Glutamatergic neuron (in vitro differentiated cells): ENCODE results near the gene TSHZ1. TPM values are rescaled to one million over a fixed set of nuclear protein-coding genes. Genes with fewer than 3 reads are reported as not detected.

ENCODE experiments used
- DNase-seq: peaks from one replicate; pipeline ENCODE4 v3.0.0; 2022
- H3K27ac Mint-ChIP-seq: one replicate; pipeline ENCODE4 v1.8.0; 2020; ENCODE audit warnings: mild to moderate bottlenecking, mixed read lengths, inconsistent platforms; ENCODE audit not compliant: unreplicated experiment
- H3K27me3 Mint-ChIP-seq: one replicate; pipeline ENCODE4 v1.8.0; 2020; ENCODE audit warnings: mild to moderate bottlenecking, moderate library complexity, mixed read lengths, inconsistent platforms; ENCODE audit not compliant: unreplicated experiment
- H3K36me3 Mint-ChIP-seq: one replicate; pipeline ENCODE4 v1.8.0; 2020; ENCODE audit warnings: mild to moderate bottlenecking, mixed read lengths, inconsistent platforms; ENCODE audit not compliant: unreplicated experiment
- H3K4me1 Mint-ChIP-seq: one replicate; pipeline ENCODE4 v1.8.0; 2020; ENCODE audit warnings: mild to moderate bottlenecking, low read depth, mixed read lengths, inconsistent platforms; ENCODE audit not compliant: unreplicated experiment
- H3K4me3 Mint-ChIP-seq: one replicate; pipeline ENCODE4 v1.8.0; 2020; ENCODE audit warnings: mild to moderate bottlenecking, mixed read lengths, inconsistent platforms; ENCODE audit not compliant: unreplicated experiment
- H3K9me3 Mint-ChIP-seq: one replicate; pipeline ENCODE4 v1.8.0; 2020; ENCODE audit warnings: mild to moderate bottlenecking, moderate library complexity, mixed read lengths, inconsistent platforms; ENCODE audit not compliant: unreplicated experiment
- CTCF ChIP-seq: fragments of 200-600 bp; sonication (generic); IDR thresholded peaks from one replicate; pipeline ENCODE4 v1.5.0; 2021; ENCODE audit not compliant: partially characterized antibody, unreplicated experiment
- total RNA-seq: library from RNA; stranded (reverse); fragmentation: NEBNext Ultra II Directional; extraction: Animal tissue kit (Norgen Biotek cat#: 25700); gene quantifications from one replicate; pipeline ENCODE4 v1.2.1, GENCODE V29; 2021; ENCODE audit not compliant: unreplicated experiment

The TSHZ1 gene
- total RNA-seq, 1 donor from 2014 or later = 5.3 TPM

GRCh38 chr18:75208155-75208835, 2.3 kb upstream of the TSHZ1 start:
- H3K4me1 Mint-ChIP-seq = peaks cover 29% of the 10 kb centered on the region
- no peaks in the 10 kb centered on the region for H3K36me3 Mint-ChIP-seq
- no peak for TF ChIP-seq CTCF
- peaks cover 33% of the 10 kb centered on the region for H3K9me3 Mint-ChIP-seq
- DNase-seq = peak; percentile 63
- H3K4me3 Mint-ChIP-seq = peak overlapping the region; percentile 91
- peaks cover 32% of the 10 kb centered on the region for H3K27me3 Mint-ChIP-seq
- peak overlapping the region; percentile 17 for H3K27ac Mint-ChIP-seq

- Mint-ChIP-seq H3K9me3 (peaks cover 33% of the 10 kb centered on the region), H3K4me3 (no peak overlapping the region), H3K4me1 (peaks cover 29% of the 10 kb centered on the region), H3K27ac (no peak overlapping the region), H3K27me3 (peaks cover 32% of the 10 kb centered on the region), H3K36me3 (no peaks in the 10 kb centered on the region)
- DNase-seq = no peak
- no peak for TF ChIP-seq CTCF
Measured at GRCh38 chr18:75208836-75209128, 1.8 kb upstream of the TSHZ1 start.

GRCh38 chr18:75209129-75209950, 1.3 kb upstream of the TSHZ1 start, which contains the start of gene PTGR3:
Gene PTGR3 (minus strand): TSS chr18:75209139. CDS start chr18:75209058, 81 bp downstream.
- Mint-ChIP-seq H3K27ac (peak within 1 kb of the TSS; percentile 84), H3K9me3 (peaks cover 33% of the 10 kb centered on the region), H3K36me3 (no peaks in the 10 kb centered on the region), H3K4me3 (peak within 1 kb of the TSS; percentile 95), H3K4me1 (peaks cover 29% of the 10 kb centered on the region), H3K27me3 (peaks cover 32% of the 10 kb centered on the region)
- no peak for TF ChIP-seq CTCF
- DNase-seq = peak; percentile 76

- peak overlapping the region; percentile 95 for H3K4me3 Mint-ChIP-seq
- H3K9me3 Mint-ChIP-seq = peaks cover 33% of the 10 kb centered on the region
- H3K36me3 Mint-ChIP-seq = no peaks in the 10 kb centered on the region
- H3K27ac Mint-ChIP-seq = peak overlapping the region; percentile 84
- peaks cover 29% of the 10 kb centered on the region for H3K4me1 Mint-ChIP-seq
- peaks cover 32% of the 10 kb centered on the region for H3K27me3 Mint-ChIP-seq
- DNase-seq = no peak
- no peak for TF ChIP-seq CTCF
Measured at GRCh38 chr18:75209951-75210258, 692 bp upstream of the TSHZ1 start.
